Activated CD4-positive, alpha-beta T cell treated with anti-CD3 and anti-CD28 coated beads, Interleukin-2, amount 50 U/mL, for 48 hours (primary cell): ENCODE data around the gene HEG1.
A peak's percentile ranks its signal among the peaks of the same experiment; 100 is the strongest.
"Not testable (repeated sequence)": the region's sequence is repeated elsewhere in the genome, so short reads cannot be mapped to it uniquely, and the experiment has no call there.

Experiments used
- DNase-seq, 2 experiments: peaks; one replicate each; pipeline ENCODE4 v3.0.0-alpha.2; 2020

The HEG1 gene, protein sequence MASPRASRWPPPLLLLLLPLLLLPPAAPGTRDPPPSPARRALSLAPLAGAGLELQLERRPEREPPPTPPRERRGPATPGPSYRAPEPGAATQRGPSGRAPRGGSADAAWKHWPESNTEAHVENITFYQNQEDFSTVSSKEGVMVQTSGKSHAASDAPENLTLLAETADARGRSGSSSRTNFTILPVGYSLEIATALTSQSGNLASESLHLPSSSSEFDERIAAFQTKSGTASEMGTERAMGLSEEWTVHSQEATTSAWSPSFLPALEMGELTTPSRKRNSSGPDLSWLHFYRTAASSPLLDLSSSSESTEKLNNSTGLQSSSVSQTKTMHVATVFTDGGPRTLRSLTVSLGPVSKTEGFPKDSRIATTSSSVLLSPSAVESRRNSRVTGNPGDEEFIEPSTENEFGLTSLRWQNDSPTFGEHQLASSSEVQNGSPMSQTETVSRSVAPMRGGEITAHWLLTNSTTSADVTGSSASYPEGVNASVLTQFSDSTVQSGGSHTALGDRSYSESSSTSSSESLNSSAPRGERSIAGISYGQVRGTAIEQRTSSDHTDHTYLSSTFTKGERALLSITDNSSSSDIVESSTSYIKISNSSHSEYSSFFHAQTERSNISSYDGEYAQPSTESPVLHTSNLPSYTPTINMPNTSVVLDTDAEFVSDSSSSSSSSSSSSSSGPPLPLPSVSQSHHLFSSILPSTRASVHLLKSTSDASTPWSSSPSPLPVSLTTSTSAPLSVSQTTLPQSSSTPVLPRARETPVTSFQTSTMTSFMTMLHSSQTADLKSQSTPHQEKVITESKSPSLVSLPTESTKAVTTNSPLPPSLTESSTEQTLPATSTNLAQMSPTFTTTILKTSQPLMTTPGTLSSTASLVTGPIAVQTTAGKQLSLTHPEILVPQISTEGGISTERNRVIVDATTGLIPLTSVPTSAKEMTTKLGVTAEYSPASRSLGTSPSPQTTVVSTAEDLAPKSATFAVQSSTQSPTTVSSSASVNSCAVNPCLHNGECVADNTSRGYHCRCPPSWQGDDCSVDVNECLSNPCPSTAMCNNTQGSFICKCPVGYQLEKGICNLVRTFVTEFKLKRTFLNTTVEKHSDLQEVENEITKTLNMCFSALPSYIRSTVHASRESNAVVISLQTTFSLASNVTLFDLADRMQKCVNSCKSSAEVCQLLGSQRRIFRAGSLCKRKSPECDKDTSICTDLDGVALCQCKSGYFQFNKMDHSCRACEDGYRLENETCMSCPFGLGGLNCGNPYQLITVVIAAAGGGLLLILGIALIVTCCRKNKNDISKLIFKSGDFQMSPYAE (N-terminal part only)

DNA sequence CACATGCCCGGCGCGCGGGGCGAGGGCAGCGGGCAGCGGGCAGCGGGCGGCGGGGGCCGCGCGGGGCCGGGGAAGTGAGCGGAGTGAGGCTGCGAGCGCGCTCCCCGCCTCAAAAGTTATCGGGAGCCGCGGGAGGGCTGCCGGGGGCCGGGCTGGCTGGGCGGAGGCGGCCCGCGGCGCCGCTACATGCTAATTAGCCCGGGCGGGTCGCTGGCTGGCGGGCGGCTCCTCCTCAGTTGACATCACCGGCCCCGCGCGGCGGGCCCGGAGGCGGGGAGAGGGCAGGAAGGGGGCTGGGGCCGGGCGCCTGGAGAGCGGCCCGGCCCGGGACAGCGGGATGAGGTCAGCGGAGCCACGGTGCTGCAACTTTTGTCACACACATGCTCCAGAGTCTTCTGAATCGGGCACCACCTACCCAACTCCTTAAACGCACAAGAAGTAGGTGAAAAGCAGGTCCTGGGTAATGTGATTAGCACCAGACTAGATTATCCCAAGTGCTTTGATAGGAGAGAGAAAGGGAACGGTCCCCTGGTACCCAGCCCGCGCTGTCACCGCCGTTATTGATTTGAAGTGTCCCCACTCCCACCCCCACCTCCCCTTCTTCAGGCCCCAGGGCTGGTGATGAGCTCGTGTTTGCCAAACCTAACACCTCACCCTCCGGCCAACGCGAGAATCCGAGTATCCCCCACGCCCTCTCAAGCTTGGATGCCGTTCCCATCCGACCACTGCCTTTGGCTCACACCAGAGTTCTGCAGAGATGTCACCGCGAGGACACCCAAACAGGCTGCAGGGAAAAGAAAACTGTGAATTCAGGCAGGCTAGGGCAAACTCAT, at the start of gene HEG1:
Gene HEG1 (minus strand): TSS at position 85 of the 833 bp plus-strand sequence. CDS start 107 bp downstream, outside the sequence.
- peak; percentile 75 to 80 for DNase-seq

DNA sequence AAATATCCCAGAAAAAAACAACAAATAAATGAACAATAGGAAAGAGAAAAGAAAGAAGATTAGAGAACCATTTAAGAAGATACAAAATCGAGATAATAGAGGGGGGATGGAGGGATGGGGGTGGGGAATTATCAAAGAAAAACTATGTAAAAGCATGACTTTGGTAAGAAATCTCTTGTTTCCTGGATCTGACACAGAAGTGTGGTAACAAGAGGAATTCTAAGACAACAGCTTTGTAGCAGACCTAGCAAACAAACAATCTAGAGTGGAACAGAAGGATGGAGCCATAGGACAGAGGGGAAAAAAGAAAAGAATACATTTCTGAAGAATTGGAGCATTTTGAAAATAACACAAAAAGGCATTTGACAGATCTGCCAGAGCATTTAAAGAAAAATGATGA, 49.3 kb upstream of the HEG1 start:
- no peak for DNase-seq

DNA sequence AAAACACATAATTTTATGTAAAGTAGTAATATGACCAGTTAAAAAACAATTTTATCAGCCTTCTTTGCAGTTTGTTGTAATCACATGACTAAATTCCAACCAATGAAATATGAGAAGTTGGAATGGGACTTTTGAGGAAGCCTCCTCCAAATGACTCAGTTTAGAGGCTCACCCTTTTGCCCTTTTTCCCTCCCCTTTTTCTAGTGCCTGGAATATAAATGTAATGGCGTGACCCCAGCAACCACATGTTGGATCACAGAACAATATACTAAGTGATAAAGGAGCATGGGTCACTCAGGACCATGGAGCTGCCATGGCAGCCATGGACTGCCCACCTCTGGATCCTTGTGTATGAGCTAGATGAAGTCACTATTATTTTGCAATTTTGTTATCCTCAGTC, 48.8 kb upstream of the HEG1 start:
- DNase-seq = no peak

GRCh38 chr3:125103406-125103805, 47.6 kb upstream of the HEG1 start:
- no peak for DNase-seq

GRCh38 chr3:125102470-125102869, 46.7 kb upstream of the HEG1 start:
- no peak for DNase-seq

- no peak for DNase-seq
These were observed 43.0 kb upstream of the HEG1 start for GRCh38 chr3:125098611-125099291.

- DNase-seq = no peak
These were observed 34.9 kb upstream of the HEG1 start for GRCh38 chr3:125090649-125091048.

DNA sequence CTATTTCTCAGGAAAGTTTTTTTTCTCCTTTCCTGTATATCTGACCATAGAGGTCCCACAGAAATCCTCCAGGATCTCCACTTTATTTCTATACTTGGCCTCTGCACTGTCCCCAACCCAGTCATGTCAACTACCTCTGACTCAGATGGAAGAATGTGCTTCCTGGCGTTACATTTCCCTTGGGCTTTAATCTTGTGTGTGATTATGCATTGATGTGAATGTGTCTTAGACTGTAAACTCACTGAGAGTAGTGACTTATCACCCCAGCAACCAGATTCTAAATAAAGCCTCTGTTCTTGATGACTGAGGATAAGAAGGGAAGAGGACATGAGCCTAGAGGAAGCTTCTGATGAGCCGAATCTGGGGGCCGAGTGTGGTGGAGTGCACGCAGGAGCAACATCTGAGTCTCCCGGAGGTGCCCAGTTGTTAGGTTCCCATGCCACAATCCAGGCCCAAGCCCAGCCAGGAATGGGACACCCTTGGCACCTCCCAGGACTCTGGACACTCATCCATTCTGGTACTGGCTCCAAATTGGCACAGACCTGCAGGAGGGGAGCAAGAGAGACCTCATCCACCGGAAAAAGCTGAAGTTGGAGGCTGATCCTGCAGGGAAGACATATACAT, 32.1 kb upstream of the HEG1 start:
- DNase-seq = no peak

DNA sequence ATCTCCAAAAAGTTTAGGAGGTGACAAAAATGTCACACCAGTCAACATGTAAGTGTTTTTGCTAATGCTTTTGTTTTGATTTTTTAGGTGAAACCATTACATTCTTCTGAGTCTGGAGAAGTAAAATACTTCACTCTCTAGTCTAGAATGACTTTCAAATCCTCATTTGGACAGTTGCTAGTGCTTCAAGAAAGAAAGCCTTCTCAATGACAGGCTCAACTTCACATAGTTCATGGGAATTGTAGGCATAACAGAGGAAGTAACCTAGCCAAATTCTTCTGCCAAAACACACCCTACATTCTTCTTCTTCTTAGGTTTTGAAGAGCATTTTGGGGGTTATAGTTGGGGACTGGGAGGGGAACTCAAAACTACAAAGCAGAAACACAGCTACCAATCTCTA, 29.4 kb upstream of the HEG1 start:
- DNase-seq = no peak

- DNase-seq = no peak
These were observed 28.0 kb upstream of the HEG1 start for GRCh38 chr3:125083776-125084175.

GRCh38 chr3:125082339-125082738, 26.5 kb upstream of the HEG1 start:
- DNase-seq = not testable (repeated sequence)

- DNase-seq = no peak
These were observed 24.3 kb upstream of the HEG1 start for GRCh38 chr3:125080077-125080476.

DNA sequence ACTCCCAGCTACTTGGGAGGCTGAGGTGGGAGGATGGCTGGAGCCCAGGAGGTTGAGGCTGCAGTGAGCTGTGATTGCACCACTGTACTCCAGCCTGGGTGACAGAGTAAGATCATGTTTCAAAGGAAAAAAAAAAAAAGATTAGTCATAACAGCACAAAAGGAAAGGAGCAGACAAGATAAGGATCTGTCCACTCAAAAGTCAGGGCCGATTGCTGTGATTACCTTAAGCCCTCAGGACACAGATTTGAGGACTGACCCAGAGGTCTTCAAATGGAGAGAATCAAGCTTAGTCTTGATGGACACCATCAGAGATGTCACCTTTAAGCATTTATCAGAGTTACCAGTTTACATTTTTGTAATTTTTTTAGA, 23.9 kb upstream of the HEG1 start:
- no peak for DNase-seq

DNA sequence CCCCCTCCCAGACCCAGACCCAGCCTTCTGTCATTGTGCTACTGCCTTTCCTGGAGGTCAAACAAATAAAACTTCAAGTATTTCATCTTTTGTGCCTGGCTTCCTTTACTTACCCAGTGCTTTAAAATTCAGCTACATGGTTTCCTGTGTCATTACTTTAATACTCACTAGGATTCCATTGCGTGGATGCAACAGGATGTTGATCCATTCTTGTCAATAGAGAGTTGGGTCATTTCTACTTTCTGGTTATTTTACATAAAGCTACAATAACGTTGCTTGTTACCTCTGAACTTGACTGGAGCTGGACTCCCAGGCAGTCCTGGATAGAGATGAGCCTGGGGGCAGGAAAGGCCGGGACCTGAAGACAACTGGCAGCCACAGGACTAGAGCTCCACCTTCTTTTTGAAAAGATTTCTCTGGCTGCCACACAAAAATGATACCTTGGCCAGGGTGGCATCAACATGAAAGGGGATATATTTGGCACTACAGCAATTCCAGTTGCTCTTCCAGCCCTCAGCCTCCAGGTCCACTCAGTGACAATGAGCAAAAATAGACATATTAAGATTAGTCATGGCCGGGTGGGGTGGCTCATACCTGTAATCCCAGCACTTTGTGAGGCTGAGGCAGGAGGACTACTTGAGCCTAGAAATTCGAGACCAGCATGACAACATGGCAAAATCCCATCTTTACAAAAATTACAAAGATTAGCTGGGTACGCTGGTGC, 23.3 kb upstream of the HEG1 start:
- DNase-seq = no peak

- no peak for DNase-seq
These were observed 22.1 kb upstream of the HEG1 start for GRCh38 chr3:125077864-125078263.

- DNase-seq = no peak
These were observed 20.7 kb upstream of the HEG1 start for GRCh38 chr3:125076464-125076863.

DNA sequence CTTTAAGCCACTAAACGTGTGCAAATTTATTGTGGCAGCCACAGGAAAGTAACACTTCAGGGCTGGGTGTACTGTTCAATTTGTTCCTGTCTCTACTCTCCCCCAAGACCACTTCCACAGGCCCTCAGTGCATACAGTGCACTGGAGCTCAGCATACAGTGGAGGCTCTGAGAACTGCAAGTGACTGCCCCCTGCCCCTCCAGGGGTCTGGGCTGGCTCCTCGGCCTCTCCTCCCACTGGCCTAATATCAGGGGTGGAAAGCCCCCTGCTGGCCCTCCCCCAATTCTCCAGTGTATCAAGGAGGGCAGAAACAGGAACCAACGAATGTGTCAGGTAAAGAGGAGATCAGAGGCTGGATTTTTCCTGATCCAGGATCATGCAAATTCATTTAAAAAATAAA, 19.9 kb upstream of the HEG1 start:
- no peak for DNase-seq

DNA sequence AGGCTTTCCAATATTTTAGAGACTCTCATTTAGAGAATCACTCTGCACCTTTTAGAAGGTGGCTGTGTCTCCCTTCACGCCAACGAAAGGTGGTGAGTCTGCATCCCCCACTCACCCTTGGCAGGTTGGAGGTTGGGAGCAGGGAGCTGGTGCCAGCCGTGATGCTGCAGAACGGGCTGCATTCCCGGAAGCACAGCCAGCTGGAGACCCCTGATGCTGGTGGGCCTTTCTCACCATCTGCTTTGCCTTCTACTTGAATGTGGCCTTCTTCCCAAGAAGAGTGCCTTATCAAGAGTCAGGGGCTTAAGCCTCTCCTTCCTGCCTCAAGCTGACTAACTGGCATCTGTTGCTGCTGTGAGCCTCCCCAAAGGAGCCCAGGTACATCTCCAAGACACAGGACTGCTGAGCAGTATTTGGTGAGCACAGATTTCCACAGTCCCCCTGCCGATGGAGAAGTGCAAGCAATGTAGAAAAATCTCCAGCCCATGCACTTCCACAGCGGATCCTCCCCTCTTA, 17.7 kb upstream of the HEG1 start:
- DNase-seq = no peak

GRCh38 chr3:125072749-125073389, 17.1 kb upstream of the HEG1 start:
- DNase-seq = no peak

DNA sequence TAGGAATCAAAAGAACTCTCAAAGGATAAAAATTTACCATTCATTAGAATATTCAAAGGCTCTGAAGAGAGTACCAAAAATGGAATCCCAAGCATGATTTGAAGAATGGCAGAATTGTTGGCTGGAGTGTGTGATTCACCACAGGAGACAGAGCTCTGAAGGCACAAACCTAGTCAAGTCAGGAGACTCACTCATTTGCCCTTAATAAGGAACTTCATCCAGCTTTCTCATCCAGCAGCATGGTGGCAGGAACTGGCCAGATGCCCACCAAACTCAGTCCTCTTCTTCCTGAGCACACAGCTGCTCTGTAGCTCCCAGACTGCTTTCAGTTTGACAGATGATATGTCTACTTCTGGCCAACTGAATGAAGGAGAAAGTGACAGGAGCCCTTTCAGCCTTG, 16.5 kb upstream of the HEG1 start:
- DNase-seq = no peak
